Measurements from ENCODE around the gene TSPAN3. TPM values are rescaled to one million over a fixed set of nuclear protein-coding genes. Genes with fewer than 3 reads are reported as not detected.
A peak's percentile ranks its signal among the peaks of the same experiment; 100 is the strongest.

The TSPAN3 gene
- total and polyA plus RNA-seq, 2 donors (not counting 1 experiment from before 2014, with no cell fraction given): 109 to 130 TPM

GRCh38 chr15:76991741-76992645 is 78.9 kb downstream of the TSPAN3 start:
- Mint-ChIP-seq H3K27me3 (no peaks in the 10 kb centered on the region), H3K9me3 (ENCODE audit: insufficient read depth) (no peaks in the 10 kb centered on the region), H3K4me1 (peaks cover 56% of the 10 kb centered on the region), H3K4me3 (no peak overlapping the region), H3K27ac (no peak overlapping the region)
- Histone ChIP-seq H3K4me2 (replicated peaks; ENCODE audit: low read depth, low read length, poor library complexity, severe bottlenecking) (no peak overlapping the region), H3K4me3 (ENCODE audit: control extremely low read depth in 1 of 5, extremely low read depth in 1 of 5, insufficient read depth in 1 of 5, low read depth in 2 of 5, low read length in 4 of 5) (no peak overlapping the region), H3K9ac (ENCODE audit: low read length) (no peak overlapping the region), H4K20me1 (ENCODE audit: control insufficient read depth, insufficient read depth, low read length, poor library complexity, severe bottlenecking) (peaks cover 8% of the 10 kb centered on the region), H3K27ac (ENCODE audit: low read length in 2 of 2) (no peak overlapping the region), H2AFZ (ENCODE audit: insufficient read depth, low read depth, low read length, poor library complexity, severe bottlenecking) (no peak overlapping the region), H3K9me3 (ENCODE audit: control extremely low read depth in 1 of 3, control insufficient read depth in 2 of 3, insufficient read depth in 1 of 3, low read length in 2 of 3) (no peaks in the 10 kb centered on the region), H3K4me1 (ENCODE audit: control insufficient read depth in 2 of 2, insufficient read depth in 2 of 2, low read length in 2 of 2) (peaks cover 43 to 55% of the 10 kb centered on the region in 2 donors), H3K27me3 (replicated peaks in 1 of 4; ENCODE audit: control extremely low read depth in 1 of 4, control insufficient read depth in 3 of 4, insufficient read depth in 4 of 4, low read length in 3 of 4) (no peaks in the 10 kb centered on the region), H3K79me2 (ENCODE audit: control insufficient read depth, insufficient read depth, low read length) (peaks cover 28% of the 10 kb centered on the region), H3K36me3 (replicated peaks in 1 of 2; ENCODE audit: control extremely low read depth in 1 of 2, control insufficient read depth in 1 of 2, extremely low read depth in 1 of 2, insufficient read depth in 2 of 2, low read length in 1 of 2) (peaks cover 0 to 3% of the 10 kb centered on the region in 2 experiments)
- TF ChIP-seq EZH2 (IDR thresholded peaks at IDR 0.05; ENCODE audit: borderline replicate concordance, insufficient read depth, low read depth, low read length, poor library complexity, severe bottlenecking): no peak
- TF ChIP-seq CTCF (IDR thresholded peaks at IDR 0.05): no peak
- DNase-seq (peak; percentile 9), ATAC-seq (ENCODE audit: low read depth) (no peak)
- WGBS (ENCODE audit: insufficient coverage): 88% methylated on average over 7 of the region's 9 CpGs
- intact Hi-C loops (cut with micrococcal nuclease): loop anchor here (10.0 kb wide), 1 partner anchor 87 kb away; the partner anchor contains the start of gene SCAPER
- CTCF ChIA-PET: no interaction called here
- POLR2A ChIA-PET: no interaction called here

Other genes with a start within 250 kb of the TSPAN3 start
- 59.5 and 61.6 TPM in 2 replicates for gene SCAPER, start 165.8 kb downstream of the TSPAN3 start, total RNA-seq
- 7.1 and 8.3 TPM in 2 replicates for gene SCAPER, start 165.8 kb downstream of the TSPAN3 start, polyA plus RNA-seq
- gene RCN2, start 139.4 kb downstream of the TSPAN3 start, total RNA-seq: 27.8 and 29.5 TPM in 2 replicates
- gene RCN2, start 139.4 kb downstream of the TSPAN3 start, polyA plus RNA-seq: 16.7 and 36.3 TPM in 2 replicates
- 67.1 and 69.0 TPM in 2 replicates for gene PSTPIP1, start 76.0 kb downstream of the TSPAN3 start, total RNA-seq
- 69.2 and 79.3 TPM in 2 replicates for gene PSTPIP1, start 76.0 kb downstream of the TSPAN3 start, polyA plus RNA-seq

All from B cell (primary cell).